ENCODE results near the gene GPR4.

The GPR4 gene

DNA sequence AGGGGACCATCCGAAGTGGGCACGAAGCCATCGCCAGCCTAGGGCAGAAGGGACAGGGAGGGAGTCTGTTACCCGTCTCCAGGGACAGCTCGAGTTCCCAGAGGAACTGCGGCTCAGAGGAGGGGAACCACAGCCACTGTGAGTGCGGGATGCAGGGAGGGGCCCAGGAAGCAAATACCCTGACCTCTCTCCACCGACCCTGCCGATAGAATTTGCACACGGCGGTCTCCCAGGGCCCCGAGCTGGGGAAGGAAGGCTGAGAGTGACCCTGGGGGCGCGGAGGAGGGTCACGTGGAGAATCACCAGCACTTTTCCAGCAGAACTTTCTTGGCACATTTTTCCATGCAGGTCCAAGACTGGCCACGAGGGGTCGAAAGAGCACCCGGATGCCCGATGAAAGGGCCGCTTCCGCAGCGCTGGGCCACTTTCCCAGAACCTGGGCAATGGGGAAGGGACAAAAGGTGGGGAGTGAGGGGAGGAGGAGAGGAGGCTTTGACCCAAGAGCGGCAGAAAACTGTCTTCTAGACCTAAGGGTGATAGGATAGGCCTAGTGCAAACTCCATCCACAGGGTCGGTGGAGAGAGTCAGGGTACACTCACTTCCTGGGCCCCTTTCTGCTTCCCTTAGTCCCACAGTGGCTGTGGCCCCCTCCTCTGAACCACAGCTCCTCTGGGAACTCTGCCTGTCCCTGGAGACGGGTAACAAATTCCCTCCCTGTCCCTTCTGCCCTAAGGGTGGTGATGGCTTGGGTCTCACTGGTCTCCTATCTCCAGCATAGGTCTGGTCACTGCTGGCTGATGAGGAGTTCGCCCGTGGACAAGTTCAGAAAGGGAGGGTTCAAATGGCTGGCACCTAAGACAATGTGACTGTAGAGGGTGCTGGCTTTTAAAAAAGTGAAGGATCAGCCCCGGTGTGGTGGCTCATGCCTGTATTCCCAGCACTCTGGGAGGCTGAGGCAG is 5.3 kb upstream of the GPR4 start:
- TF ChIP-seq, protein P1, sequence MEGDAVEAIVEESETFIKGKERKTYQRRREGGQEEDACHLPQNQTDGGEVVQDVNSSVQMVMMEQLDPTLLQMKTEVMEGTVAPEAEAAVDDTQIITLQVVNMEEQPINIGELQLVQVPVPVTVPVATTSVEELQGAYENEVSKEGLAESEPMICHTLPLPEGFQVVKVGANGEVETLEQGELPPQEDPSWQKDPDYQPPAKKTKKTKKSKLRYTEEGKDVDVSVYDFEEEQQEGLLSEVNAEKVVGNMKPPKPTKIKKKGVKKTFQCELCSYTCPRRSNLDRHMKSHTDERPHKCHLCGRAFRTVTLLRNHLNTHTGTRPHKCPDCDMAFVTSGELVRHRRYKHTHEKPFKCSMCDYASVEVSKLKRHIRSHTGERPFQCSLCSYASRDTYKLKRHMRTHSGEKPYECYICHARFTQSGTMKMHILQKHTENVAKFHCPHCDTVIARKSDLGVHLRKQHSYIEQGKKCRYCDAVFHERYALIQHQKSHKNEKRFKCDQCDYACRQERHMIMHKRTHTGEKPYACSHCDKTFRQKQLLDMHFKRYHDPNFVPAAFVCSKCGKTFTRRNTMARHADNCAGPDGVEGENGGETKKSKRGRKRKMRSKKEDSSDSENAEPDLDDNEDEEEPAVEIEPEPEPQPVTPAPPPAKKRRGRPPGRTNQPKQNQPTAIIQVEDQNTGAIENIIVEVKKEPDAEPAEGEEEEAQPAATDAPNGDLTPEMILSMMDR (IDR thresholded peaks at IDR 0.05; ENCODE audit: low read depth, low read length) = peak; percentile 93
- peak overlapping the region; percentile 22 for H3K4me3 ChIP-seq (ENCODE audit: low read depth, low read length)
- peak; percentile 57 for DNase-seq (ENCODE audit: low read depth, low spot score)
- in situ Hi-C loops (cut with HindIII; ENCODE audit: low sequenced_read_pairs) = no loop called here

DNA sequence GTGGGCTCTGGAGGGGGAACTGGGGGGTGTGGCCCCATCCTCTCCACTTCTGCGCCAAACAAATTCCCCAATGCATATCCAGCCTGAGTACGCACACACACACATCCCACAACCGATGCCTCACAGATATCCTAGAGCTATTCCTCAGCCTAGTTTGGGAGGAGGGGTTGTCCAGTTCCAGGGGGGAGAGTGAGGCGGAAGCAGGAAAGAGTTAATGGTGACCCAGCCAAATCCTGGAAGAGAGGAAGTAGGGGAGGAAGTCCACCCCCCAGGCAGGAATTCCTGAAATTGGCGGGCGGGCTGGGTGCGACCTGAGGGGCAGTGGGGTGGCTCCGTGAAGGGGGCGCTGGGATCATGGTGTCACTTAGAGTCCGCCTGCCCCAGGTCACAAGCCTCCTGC is 897 bp downstream of the GPR4 start:
- no peak overlapping the region for H3K4me3 ChIP-seq (ENCODE audit: low read depth, low read length)
- in situ Hi-C loops (cut with HindIII; ENCODE audit: low sequenced_read_pairs) = no loop called here
- no peak for DNase-seq (ENCODE audit: low read depth, low spot score)
- TF ChIP-seq, protein P1 (IDR thresholded peaks at IDR 0.05; ENCODE audit: low read depth, low read length) = no peak

DNA sequence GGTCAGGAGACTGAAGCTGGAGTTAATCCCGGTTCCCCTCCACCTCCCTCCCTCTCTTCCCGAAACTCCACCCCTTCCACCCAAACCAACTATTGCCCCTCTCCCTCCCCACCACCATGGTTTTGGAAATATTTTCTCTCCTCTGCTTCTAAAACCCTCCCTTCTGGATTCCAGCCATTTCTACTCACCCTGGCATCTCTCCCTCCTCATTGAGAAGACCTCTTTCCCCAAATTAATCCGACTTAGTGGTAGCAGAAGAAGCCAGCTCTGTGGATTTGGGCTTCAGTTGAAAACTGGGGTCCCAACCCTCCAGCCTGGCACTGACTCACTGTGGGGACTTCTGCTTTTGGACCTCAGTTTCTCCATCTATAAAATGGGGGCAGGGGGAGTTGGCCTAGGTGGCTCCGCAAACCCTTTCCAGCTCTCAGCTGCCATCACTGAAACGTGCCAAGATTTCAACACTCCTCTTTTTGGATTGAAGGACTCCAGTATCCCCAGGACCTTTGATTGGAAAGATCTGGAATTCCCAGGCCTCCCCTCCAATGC is 1.6 kb downstream of the GPR4 start:
- TF ChIP-seq, protein P1 (IDR thresholded peaks at IDR 0.05; ENCODE audit: low read depth, low read length) = no peak
- in situ Hi-C loops (cut with HindIII; ENCODE audit: low sequenced_read_pairs) = no loop called here
- no peak overlapping the region for H3K4me3 ChIP-seq (ENCODE audit: low read depth, low read length)
- no peak for DNase-seq (ENCODE audit: low read depth, low spot score)

DNA sequence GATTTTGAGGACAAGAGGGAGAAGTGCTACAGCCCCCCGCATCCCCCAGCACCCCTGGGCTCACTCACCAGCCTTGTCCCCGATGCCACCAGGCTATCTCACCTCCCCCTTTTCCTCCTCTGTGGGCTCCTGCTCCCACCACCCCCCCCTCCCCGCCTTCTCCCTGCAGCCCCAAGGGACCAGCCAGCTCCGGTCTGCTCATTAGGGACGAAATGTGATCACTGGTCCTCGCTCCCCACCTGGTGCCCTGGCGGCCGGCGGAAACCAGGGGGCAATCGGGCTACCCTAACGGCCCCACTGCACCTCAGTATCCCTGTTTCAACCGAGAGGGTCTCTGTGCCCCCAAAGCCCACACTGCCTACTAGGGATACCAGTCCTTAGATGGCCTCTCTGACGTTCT is 2.7 kb downstream of the GPR4 start:
- in situ Hi-C loops (cut with HindIII; ENCODE audit: low sequenced_read_pairs) = no loop called here
- no peak overlapping the region for H3K4me3 ChIP-seq (ENCODE audit: low read depth, low read length)
- no peak for DNase-seq (ENCODE audit: low read depth, low spot score)
- TF ChIP-seq, protein P1 (IDR thresholded peaks at IDR 0.05; ENCODE audit: low read depth, low read length) = no peak

DNA sequence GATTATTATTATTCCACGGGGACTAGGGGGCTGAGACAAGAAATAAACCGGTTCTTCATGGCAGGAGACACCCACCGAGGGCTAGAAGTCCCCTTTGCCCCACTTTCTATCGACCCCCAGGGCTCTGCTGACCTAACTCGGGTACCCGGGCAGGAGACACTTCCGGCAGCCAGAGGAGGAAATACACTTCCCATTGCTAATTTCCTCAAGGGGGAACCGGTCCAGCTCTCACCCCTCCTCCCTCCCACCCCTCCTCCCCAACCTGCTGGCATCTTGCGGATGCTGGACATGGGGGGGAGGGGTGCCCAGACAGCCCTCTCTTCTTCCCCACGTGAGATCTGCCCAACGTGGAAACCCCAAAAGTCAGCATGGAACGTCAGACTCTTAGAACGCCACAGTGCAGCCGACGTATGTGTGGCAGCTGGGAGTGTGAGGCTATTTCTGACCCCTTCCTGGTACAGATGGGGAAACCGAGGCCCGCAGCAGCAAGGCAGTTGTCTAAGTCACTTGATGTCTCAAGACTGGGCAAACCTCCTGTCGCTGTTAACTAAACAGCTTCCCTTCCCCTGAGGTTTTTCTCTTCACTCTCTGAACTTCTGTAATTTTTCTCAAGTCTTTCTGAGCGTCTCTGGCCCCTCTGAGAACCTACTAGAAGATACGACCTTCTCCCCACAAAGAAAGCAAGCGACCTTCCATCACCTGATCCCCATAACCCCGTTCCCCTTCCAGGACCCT is 3.6 kb downstream of the GPR4 start:
- no peak for DNase-seq (ENCODE audit: low read depth, low spot score)
- TF ChIP-seq, protein P1 (IDR thresholded peaks at IDR 0.05; ENCODE audit: low read depth, low read length) = no peak
- no peak overlapping the region for H3K4me3 ChIP-seq (ENCODE audit: low read depth, low read length)
- in situ Hi-C loops (cut with HindIII; ENCODE audit: low sequenced_read_pairs) = no loop called here

DNA sequence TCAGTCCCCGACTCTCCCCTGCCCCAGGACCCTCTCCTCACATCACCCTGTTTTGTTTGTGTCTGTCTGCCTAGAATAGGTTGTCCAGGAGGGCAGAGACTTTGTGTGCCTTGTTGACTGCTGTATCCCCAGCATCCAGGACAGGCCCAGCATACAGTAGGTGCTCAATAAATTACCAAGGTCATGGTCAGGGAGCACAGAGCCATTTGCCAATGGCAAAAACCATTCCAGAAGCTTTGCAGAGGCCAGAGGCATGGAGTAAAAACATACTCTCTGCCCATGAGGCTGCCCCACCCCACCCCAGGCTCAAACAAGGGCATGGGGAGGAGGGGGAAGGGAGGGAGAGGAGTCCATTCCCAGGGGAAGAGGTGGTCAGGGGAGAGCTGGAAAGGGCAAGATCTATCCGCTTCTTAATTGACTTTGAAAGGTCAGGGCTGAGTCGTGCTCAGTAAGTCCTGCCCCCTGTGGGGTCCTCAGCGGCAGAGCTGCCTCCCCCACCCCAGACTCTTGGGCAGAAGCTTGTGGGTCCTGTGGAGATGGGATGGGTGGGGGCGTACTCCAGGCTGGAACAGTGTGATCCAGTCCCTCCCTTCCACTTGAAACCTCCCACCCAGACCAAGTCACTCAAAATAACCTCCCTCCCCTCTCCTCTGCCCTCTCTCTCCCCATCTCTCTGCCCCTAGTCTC is 4.4 kb downstream of the GPR4 start:
- H3K4me3 ChIP-seq (ENCODE audit: low read depth, low read length) = no peak overlapping the region
- no peak for DNase-seq (ENCODE audit: low read depth, low spot score)
- in situ Hi-C loops (cut with HindIII; ENCODE audit: low sequenced_read_pairs) = no loop called here
- TF ChIP-seq, protein P1 (IDR thresholded peaks at IDR 0.05; ENCODE audit: low read depth, low read length) = no peak
